BJ (cell line): ENCODE measurements around the gene PPP1R9A. TPM values are rescaled to one million over a fixed set of nuclear protein-coding genes. Genes with fewer than 3 reads are reported as not detected.

Experiments used
- CTCF ChIA-PET: fragments of 350-600 bp; formaldehyde crosslinking; extraction: SDS; loops from one replicate; lab custom pipeline; 2021; ENCODE audit warnings: antibody characterized with exemption, inconsistent platforms; lab: Yijun Ruan, JAX
- POLR2A ChIA-PET: fragments of 300-600 bp; sonication (Branson Sonifier 250); formaldehyde crosslinking; extraction: SDS; loops from one replicate; lab custom pipeline; 2021; ENCODE audit warnings: antibody characterized with exemption; lab: Charles Lee
- DNase-seq: peaks from one replicate; pipeline ENCODE4 v3.0.0-alpha.2; 2011; ENCODE audit warnings: low read depth
- H3K27me3 ChIP-seq: 2 replicates; pipeline ENCODE4 v1.6.0; 2011; ENCODE audit warnings: low read length; ENCODE audit not compliant: control insufficient read depth, insufficient read depth
- H3K36me3 ChIP-seq: 2 replicates; pipeline ENCODE4 v1.5.1; 2011; ENCODE audit warnings: low read length; ENCODE audit not compliant: control insufficient read depth, insufficient read depth
- H3K4me3 ChIP-seq: 2 replicates; pipeline ENCODE4 v1.5.1; 2011; ENCODE audit warnings: low read depth, mild to moderate bottlenecking, control low read depth, low read length
- CTCF ChIP-seq: IDR thresholded peaks from 2 replicates; pipeline ENCODE4 v1.5.1; 2011; ENCODE audit warnings: low read depth, mild to moderate bottlenecking, control low read depth, inconsistent platforms, low read length, moderate library complexity; ENCODE audit not compliant: insufficient read depth
- polyA plus RNA-seq: library from polyadenylated mRNA; depleted of rRNA; stranded (reverse); fragments of >200 nt; gene quantifications from 2 replicates; pipeline ENCODE4 v1.2.3, GENCODE V29; 2011

PPP1R9A gene
- polyA plus RNA-seq, 1 experiment, result 0.09 TPM

GRCh38 chr7:95097291-95097690 lies 189.9 kb downstream of the PPP1R9A start:
- no peak for TF ChIP-seq CTCF
- H3K36me3 ChIP-seq, result no peaks in the 10 kb centered on the region
- DNase-seq, result no peak
- ChIA-PET POLR2A (no interaction called here), CTCF (no interaction called here)
- no peaks in the 10 kb centered on the region for H3K27me3 ChIP-seq
- H3K4me3 ChIP-seq, result no peak overlapping the region

GRCh38 chr7:95097851-95098250 lies 190.5 kb downstream of the PPP1R9A start:
- Histone ChIP-seq H3K36me3 (no peaks in the 10 kb centered on the region), H3K4me3 (no peak overlapping the region), H3K27me3 (no peaks in the 10 kb centered on the region)
- no peak for TF ChIP-seq CTCF
- POLR2A ChIA-PET, result no interaction called here
- CTCF ChIA-PET, result no interaction called here
- DNase-seq, result no peak

GRCh38 chr7:95099106-95099505 lies 191.7 kb downstream of the PPP1R9A start:
- Histone ChIP-seq H3K27me3 (no peaks in the 10 kb centered on the region), H3K4me3 (no peak overlapping the region), H3K36me3 (no peaks in the 10 kb centered on the region)
- POLR2A ChIA-PET, result no interaction called here
- TF ChIP-seq CTCF, result no peak
- CTCF ChIA-PET, result no interaction called here
- DNase-seq, result no peak

- no peak overlapping the region for H3K4me3 ChIP-seq
- no peak for DNase-seq
- CTCF ChIA-PET, result interaction anchor here (0.7 kb wide), 1 partner anchor 485 kb away, joined by 3 read pairs; no protein-coding TSS in a partner anchor
- POLR2A ChIA-PET, result no interaction called here
- H3K27me3 ChIP-seq, result no peaks in the 10 kb centered on the region
- no peaks in the 10 kb centered on the region for H3K36me3 ChIP-seq
- TF ChIP-seq CTCF, result no peak
Observed at GRCh38 chr7:95101422-95101821, 194.0 kb downstream of the PPP1R9A start.

- H3K27me3 ChIP-seq, result no peaks in the 10 kb centered on the region
- TF ChIP-seq CTCF, result no peak
- H3K36me3 ChIP-seq, result no peaks in the 10 kb centered on the region
- no peak overlapping the region for H3K4me3 ChIP-seq
- DNase-seq, result no peak
- POLR2A ChIA-PET, result no interaction called here
- CTCF ChIA-PET, result interaction anchor here (0.6 kb wide), 1 partner anchor 135 kb away, joined by 3 read pairs; no protein-coding TSS in a partner anchor
Observed at GRCh38 chr7:95102662-95103061, 195.3 kb downstream of the PPP1R9A start.
